ENCODE data around the gene LACTB.
"Not testable (repeated sequence)": the region's sequence is repeated elsewhere in the genome, so short reads cannot be mapped to it uniquely, and the experiment has no call there.

Gene LACTB

DNA sequence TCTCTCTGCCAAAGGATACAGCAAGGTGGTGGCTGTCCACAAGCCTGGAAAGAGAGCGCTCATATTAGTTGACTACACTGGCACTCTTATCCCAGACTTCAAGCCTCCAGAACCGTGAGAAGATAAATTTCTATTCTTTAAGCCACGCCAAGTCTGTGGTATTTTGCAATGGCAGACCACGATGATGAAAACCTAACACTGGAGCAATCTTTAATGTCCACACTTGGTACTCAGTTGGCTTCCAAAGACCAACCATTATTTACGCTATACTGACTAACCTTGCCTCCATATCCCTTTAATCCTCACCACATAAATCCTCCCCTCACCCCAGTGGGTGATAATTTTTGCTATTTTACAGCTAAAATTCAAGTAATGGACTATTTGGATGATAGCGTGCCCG lies 16.9 kb upstream of the LACTB start:
- DNase-seq (ENCODE audit: low read depth) = no peak
- H3K4me3 ChIP-seq (ENCODE audit: low read length) = no peak overlapping the region
- TF ChIP-seq, protein P1, sequence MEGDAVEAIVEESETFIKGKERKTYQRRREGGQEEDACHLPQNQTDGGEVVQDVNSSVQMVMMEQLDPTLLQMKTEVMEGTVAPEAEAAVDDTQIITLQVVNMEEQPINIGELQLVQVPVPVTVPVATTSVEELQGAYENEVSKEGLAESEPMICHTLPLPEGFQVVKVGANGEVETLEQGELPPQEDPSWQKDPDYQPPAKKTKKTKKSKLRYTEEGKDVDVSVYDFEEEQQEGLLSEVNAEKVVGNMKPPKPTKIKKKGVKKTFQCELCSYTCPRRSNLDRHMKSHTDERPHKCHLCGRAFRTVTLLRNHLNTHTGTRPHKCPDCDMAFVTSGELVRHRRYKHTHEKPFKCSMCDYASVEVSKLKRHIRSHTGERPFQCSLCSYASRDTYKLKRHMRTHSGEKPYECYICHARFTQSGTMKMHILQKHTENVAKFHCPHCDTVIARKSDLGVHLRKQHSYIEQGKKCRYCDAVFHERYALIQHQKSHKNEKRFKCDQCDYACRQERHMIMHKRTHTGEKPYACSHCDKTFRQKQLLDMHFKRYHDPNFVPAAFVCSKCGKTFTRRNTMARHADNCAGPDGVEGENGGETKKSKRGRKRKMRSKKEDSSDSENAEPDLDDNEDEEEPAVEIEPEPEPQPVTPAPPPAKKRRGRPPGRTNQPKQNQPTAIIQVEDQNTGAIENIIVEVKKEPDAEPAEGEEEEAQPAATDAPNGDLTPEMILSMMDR (conservative IDR thresholded peaks at IDR 0.05; ENCODE audit: low read depth, low read length) = no peak

DNA sequence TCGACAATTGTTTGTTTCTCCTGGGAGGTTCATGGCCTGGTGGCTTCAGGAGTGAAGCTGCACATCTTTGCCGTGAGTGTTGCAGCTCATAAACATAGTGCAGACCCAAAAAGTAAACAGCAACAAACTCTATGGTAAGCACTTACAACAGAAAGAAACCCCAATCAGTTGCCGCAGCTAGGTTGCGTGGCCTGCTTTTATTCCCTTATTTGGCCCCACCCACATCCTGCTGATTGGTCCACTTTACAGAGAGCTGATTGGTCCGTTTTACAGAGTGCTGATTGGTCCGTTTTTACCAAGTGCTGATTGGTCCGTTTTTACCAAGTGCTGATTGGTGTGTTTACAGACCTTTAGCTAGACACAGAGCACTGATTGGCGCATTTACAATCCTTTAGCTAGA lies 16.3 kb upstream of the LACTB start:
- not testable (repeated sequence) for H3K4me3 ChIP-seq (ENCODE audit: low read length); DNase-seq (ENCODE audit: low read depth)

DNA sequence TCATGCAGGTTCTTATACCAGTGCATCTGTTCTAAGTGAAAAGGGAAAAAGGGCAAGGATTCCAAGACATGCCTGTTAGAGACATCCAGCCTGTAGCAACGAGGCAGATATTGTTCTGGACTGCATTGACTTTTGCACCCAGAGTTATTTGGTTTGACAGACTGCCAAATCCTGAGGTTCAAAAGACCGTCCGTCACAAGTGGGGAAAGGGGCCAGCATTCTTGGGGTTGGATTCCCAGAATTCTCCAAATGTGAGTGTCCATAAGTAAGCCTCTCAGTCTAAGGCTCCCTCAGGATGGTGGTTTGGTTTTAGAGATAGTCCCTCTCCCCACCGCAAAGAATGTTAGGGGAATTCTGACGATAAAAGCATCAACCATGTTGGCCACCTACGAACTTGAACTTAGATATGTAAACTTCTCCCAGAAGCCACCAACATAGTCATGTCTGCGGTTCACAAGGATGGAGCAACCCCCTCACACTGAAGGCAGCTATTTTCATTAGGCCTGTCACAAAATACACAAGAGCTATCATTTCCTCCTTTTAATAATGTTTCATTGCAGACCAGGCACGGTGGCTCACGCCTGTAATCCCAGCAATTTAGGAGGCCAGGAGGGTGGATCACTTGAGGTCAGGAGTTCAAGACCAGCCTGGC lies 13.6 kb upstream of the LACTB start:
- peak; percentile 97 for DNase-seq (ENCODE audit: low read depth)

DNA sequence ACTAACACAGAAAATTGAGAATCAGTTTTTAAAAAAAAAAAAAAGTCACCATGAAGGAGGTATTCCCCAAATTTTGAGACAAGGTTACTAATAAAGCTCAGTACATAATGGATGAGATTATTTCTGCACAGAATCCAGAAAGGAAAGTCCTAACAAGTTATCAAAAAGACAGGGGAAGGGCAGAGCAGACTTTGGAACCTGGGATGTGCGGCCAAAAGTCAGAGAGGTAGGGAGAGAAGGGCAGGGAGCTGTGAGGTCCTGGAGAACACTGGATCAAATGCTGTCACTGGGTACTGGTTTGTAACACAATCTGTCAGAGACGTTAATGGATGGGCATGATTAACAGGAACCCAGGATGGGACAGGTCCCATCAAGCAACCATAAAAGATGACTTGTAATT lies 12.2 kb upstream of the LACTB start:
- TF ChIP-seq, protein P1 (conservative IDR thresholded peaks at IDR 0.05; ENCODE audit: low read depth, low read length) = no peak
- no peak for DNase-seq (ENCODE audit: low read depth)
- no peak overlapping the region for H3K4me3 ChIP-seq (ENCODE audit: low read length)

More for the DNA sequence above, 13.6 kb upstream of the LACTB start:
- H3K4me3 ChIP-seq (ENCODE audit: low read length) = no peak overlapping the region
- TF ChIP-seq, protein P1 (conservative IDR thresholded peaks at IDR 0.05; ENCODE audit: low read depth, low read length) = no peak

DNA sequence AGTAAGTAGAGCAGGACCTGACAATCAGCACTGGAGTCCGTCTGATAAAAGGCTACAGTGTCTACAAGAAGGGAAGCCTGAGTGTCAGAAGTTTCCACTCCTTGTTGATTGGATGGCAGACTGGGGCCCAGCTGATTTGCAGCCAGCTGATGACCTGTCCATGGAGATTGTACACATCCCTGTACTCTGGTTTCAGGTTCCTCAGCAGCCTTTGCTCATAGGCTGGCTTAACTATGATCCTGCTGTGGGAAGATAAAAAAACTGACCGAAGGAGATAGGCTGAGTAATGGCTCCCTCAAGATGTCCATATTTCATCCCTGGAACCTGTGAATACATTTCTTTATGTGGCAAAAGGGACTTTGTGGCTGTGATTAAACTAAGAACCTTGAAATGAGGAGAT lies 11.7 kb upstream of the LACTB start:
- TF ChIP-seq, protein P1 (conservative IDR thresholded peaks at IDR 0.05; ENCODE audit: low read depth, low read length) = no peak
- DNase-seq (ENCODE audit: low read depth) = no peak
- H3K4me3 ChIP-seq (ENCODE audit: low read length) = no peak overlapping the region

DNA sequence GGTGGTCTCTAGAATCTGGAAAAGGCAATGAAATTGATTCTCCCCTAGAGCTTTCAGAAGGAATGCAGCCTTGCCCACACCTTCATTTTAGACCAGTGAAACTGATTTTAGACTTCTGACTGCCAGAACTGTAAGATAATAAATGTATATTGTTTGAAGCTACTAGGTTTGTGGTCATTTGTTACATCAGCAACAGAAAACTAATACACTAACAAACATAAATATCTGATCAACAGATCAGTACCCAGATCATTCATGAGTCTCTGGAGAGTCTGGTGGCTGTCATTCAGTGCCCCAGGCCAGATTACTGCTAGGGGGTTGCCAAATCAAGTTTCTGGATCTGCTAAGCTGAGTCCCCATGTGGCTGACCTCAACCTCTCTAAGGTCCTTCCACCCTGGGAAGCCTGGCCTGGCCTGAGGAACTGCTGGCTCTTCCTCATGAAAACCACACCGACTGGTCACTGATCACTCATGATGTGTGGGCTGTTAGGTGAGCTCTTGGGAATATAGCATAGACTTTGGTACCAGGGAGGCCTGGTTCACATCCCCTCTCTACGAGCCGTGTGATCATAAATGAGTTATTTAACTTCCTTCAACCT lies 11.1 kb upstream of the LACTB start:
- H3K4me3 ChIP-seq (ENCODE audit: low read length) = no peak overlapping the region
- no peak for DNase-seq (ENCODE audit: low read depth)
- TF ChIP-seq, protein P1 (conservative IDR thresholded peaks at IDR 0.05; ENCODE audit: low read depth, low read length) = no peak

DNA sequence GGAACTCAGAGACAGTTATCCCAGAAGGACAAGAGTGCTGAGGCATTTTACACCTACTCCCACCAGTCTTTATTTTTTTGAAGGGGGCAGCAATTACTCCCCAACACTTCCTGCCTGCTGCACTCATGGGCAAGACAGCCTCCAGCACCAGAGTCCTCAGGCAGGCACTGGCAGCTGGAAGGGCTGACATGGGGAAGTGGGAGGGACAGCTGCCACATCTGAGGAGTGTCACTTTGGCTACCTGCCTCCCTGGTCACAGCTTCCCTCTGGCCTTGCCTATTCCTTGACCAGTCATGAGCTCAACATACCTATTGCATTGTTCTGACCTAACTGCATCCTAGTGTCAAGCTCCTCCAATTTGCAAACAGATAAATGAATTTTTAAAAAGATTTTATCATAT lies 10.2 kb upstream of the LACTB start:
- H3K4me3 ChIP-seq (ENCODE audit: low read length) = no peak overlapping the region
- no peak for DNase-seq (ENCODE audit: low read depth)
- TF ChIP-seq, protein P1 (conservative IDR thresholded peaks at IDR 0.05; ENCODE audit: low read depth, low read length) = no peak
